Progenitor cell of endocrine pancreas (in vitro differentiated cells): Measurements from ENCODE around the gene SPRYD4. TPM values are rescaled to one million over a fixed set of nuclear protein-coding genes. Genes with fewer than 3 reads are reported as not detected.
"Not testable (repeated sequence)": the region's sequence is repeated elsewhere in the genome, so short reads cannot be mapped to it uniquely, and the experiment has no call there.

Source experiments
- DNase-seq: peaks from one replicate; pipeline ENCODE4 v3.0.0; 2021; ENCODE audit warnings: low spot score; ENCODE audit not compliant: unreplicated experiment
- H3K27ac Mint-ChIP-seq: 2 replicates; pipeline ENCODE4 v1.8.0; 2021; ENCODE audit warnings: mild to moderate bottlenecking, moderate library complexity, mixed read lengths
- H3K27me3 Mint-ChIP-seq: 2 replicates; pipeline ENCODE4 v1.8.0; 2021; ENCODE audit warnings: mixed read lengths
- H3K36me3 Mint-ChIP-seq: 2 replicates; pipeline ENCODE4 v1.8.0; 2022; ENCODE audit warnings: mixed read lengths; ENCODE audit not compliant: insufficient read depth
- H3K4me1 Mint-ChIP-seq: 2 replicates; pipeline ENCODE4 v1.8.0; 2021; ENCODE audit warnings: low read depth, mixed read lengths
- H3K4me3 Mint-ChIP-seq: 2 replicates; pipeline ENCODE4 v1.8.0; 2021; ENCODE audit warnings: low read depth, mild to moderate bottlenecking, moderate library complexity, mixed read lengths
- H3K9me3 Mint-ChIP-seq: 2 replicates; pipeline ENCODE4 v1.8.0; 2021; ENCODE audit warnings: low read depth, mixed read lengths
- CTCF ChIP-seq: fragments of 200-600 bp; sonication (generic); IDR thresholded peaks from one replicate; pipeline ENCODE4 v1.5.0; 2021; ENCODE audit warnings: antibody characterized with exemption, mild to moderate bottlenecking; ENCODE audit not compliant: unreplicated experiment
- total RNA-seq: library from RNA; stranded (reverse); gene quantifications from 2 replicates; pipeline ENCODE4 v1.2.1, GENCODE V29; 2021

Gene SPRYD4
- total RNA-seq, 1 donor from 2014 or later, result 4.6 TPM

GRCh38 chr12:56496704-56497103 is 28.3 kb downstream of the SPRYD4 start:
- not testable (repeated sequence) for H3K36me3 Mint-ChIP-seq, H3K27ac Mint-ChIP-seq, H3K4me1 Mint-ChIP-seq, H3K9me3 Mint-ChIP-seq, H3K4me3 Mint-ChIP-seq
- peaks cover 30% of the 10 kb centered on the region for H3K27me3 Mint-ChIP-seq
- peak; percentile 32 for TF ChIP-seq CTCF
- DNase-seq, result peak; percentile 28

GRCh38 chr12:56498126-56498902 is 29.9 kb downstream of the SPRYD4 start:
- H3K27me3 Mint-ChIP-seq, result peaks cover 28% of the 10 kb centered on the region
- H3K4me1 Mint-ChIP-seq, H3K9me3 Mint-ChIP-seq, DNase-seq, H3K4me3 Mint-ChIP-seq, H3K27ac Mint-ChIP-seq, H3K36me3 Mint-ChIP-seq: not testable (repeated sequence)

GRCh38 chr12:56499452-56499851 is 31.1 kb downstream of the SPRYD4 start:
- not testable (repeated sequence) for H3K4me3 Mint-ChIP-seq, H3K36me3 Mint-ChIP-seq, H3K9me3 Mint-ChIP-seq, H3K4me1 Mint-ChIP-seq, DNase-seq, H3K27ac Mint-ChIP-seq
- H3K27me3 Mint-ChIP-seq, result peaks cover 28% of the 10 kb centered on the region

- peaks cover 28% of the 10 kb centered on the region for H3K27me3 Mint-ChIP-seq
- not testable (repeated sequence) for H3K27ac Mint-ChIP-seq, DNase-seq, H3K4me1 Mint-ChIP-seq, H3K9me3 Mint-ChIP-seq, H3K4me3 Mint-ChIP-seq, H3K36me3 Mint-ChIP-seq
These were observed 31.5 kb downstream of the SPRYD4 start for GRCh38 chr12:56499879-56500278.

GRCh38 chr12:56510786-56511185 is 42.4 kb downstream of the SPRYD4 start:
- no peaks in the 10 kb centered on the region for H3K36me3 Mint-ChIP-seq
- peaks cover 17% of the 10 kb centered on the region for H3K27me3 Mint-ChIP-seq
- TF ChIP-seq CTCF, result no peak
- H3K9me3 Mint-ChIP-seq, result no peaks in the 10 kb centered on the region
- H3K4me1 Mint-ChIP-seq, result no peaks in the 10 kb centered on the region
- no peak overlapping the region for H3K4me3 Mint-ChIP-seq
- no peak overlapping the region for H3K27ac Mint-ChIP-seq
- no peak for DNase-seq

- H3K27ac Mint-ChIP-seq, H3K9me3 Mint-ChIP-seq, H3K36me3 Mint-ChIP-seq, DNase-seq, H3K4me1 Mint-ChIP-seq, H3K4me3 Mint-ChIP-seq: not testable (repeated sequence)
- H3K27me3 Mint-ChIP-seq, result peaks cover 17% of the 10 kb centered on the region
These were observed 45.6 kb downstream of the SPRYD4 start for GRCh38 chr12:56514014-56514318.

- H3K4me1 Mint-ChIP-seq, result peaks cover 9% of the 10 kb centered on the region
- no peaks in the 10 kb centered on the region for H3K9me3 Mint-ChIP-seq
- no peak for DNase-seq
- H3K4me3 Mint-ChIP-seq, result no peak overlapping the region
- TF ChIP-seq CTCF, result no peak
- no peaks in the 10 kb centered on the region for H3K36me3 Mint-ChIP-seq
- H3K27ac Mint-ChIP-seq, result no peak overlapping the region
- no peaks in the 10 kb centered on the region for H3K27me3 Mint-ChIP-seq
These were observed 49.5 kb downstream of the SPRYD4 start for GRCh38 chr12:56517854-56518253.
